ENCODE data around the gene MKRN2.

The MKRN2 gene

DNA sequence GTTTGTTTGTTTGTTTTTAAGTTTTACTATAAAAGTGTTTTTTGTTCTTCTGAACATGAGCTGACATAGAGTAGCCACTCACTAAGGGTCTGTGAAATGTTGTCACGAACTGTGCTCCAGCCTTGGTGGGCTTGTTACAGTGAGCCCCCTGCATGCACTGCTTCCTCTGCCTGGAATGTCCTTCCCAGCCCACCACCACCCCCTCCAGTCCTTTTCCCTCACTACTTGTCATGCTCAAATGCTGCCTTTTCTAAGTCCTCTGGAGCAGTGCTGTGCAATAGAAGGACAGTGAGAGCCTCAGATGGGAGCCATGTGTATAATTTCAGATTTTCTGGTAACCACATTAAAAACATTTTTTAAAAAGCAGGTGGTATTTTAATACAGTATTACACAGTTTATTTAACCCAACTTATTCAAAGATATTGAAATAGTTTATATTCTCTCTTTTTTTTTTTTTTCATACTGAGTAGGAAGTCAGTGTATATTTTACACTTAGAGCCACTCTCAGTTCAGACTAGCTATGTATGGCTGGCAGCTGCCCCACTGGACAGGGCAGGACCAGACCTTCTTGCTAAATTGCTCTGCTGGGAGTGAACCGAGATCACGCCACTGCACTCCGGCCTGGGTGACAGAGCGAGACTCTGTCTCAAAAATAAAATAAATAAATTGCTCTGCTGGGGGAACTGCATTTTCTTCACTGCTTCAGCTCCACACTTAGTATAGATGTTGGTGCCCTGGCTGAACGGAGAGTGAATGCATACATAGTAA lies 38.4 kb upstream of the MKRN2 start:
- TF ChIP-seq, protein P1, sequence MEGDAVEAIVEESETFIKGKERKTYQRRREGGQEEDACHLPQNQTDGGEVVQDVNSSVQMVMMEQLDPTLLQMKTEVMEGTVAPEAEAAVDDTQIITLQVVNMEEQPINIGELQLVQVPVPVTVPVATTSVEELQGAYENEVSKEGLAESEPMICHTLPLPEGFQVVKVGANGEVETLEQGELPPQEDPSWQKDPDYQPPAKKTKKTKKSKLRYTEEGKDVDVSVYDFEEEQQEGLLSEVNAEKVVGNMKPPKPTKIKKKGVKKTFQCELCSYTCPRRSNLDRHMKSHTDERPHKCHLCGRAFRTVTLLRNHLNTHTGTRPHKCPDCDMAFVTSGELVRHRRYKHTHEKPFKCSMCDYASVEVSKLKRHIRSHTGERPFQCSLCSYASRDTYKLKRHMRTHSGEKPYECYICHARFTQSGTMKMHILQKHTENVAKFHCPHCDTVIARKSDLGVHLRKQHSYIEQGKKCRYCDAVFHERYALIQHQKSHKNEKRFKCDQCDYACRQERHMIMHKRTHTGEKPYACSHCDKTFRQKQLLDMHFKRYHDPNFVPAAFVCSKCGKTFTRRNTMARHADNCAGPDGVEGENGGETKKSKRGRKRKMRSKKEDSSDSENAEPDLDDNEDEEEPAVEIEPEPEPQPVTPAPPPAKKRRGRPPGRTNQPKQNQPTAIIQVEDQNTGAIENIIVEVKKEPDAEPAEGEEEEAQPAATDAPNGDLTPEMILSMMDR (IDR thresholded peaks at IDR 0.05) = no peak
- no peak overlapping the region for H3K27ac ChIP-seq

DNA sequence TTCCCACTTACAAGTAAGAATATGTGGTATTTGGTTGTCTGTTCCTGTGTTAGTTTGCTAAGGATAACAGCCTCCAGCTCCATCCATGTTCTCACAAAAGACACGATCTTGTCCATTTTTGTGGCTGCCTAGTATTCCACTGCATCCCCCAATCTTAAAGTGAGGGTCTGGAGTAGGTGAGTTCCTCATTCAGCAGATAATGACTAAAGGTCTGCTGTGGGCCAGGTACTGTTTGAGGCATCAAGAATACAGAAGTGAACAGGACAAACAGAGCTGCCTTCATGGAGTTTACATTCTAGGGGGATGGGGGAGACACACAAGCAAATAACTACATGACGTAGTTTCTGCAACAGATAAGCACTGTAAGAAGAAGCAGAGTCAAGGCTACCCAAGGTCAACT lies 35.9 kb upstream of the MKRN2 start:
- H3K4me3 ChIP-seq (ENCODE audit: low read depth, low read length) = no peak overlapping the region
- H3K27ac ChIP-seq = no peak overlapping the region
- H3K27me3 ChIP-seq (ENCODE audit: control insufficient read depth, insufficient read depth, low read length) = no peaks in the 10 kb centered on the region
- H3K9me3 ChIP-seq (ENCODE audit: control insufficient read depth, low read length) = no peaks in the 10 kb centered on the region
- no peak overlapping the region for H3K4me2 ChIP-seq (ENCODE audit: low read length)
- H3K9ac ChIP-seq = no peak overlapping the region
- no peaks in the 10 kb centered on the region for H3K79me2 ChIP-seq
- no peaks in the 10 kb centered on the region for H3K36me3 ChIP-seq (ENCODE audit: control insufficient read depth, insufficient read depth, low read length)
- no peak overlapping the region for H2AFZ ChIP-seq
- TF ChIP-seq, protein P1 (IDR thresholded peaks at IDR 0.05) = no peak
- H3K4me1 ChIP-seq = no peaks in the 10 kb centered on the region

More for the DNA sequence above, 38.4 kb upstream of the MKRN2 start:
- no peak overlapping the region for H2AFZ ChIP-seq
- no peak overlapping the region for H3K4me3 ChIP-seq (ENCODE audit: low read depth, low read length)
- H3K4me2 ChIP-seq (ENCODE audit: low read length) = no peak overlapping the region
- H3K79me2 ChIP-seq = no peaks in the 10 kb centered on the region
- no peaks in the 10 kb centered on the region for H3K27me3 ChIP-seq (ENCODE audit: control insufficient read depth, insufficient read depth, low read length)
- H3K4me1 ChIP-seq = no peaks in the 10 kb centered on the region
- H3K36me3 ChIP-seq (ENCODE audit: control insufficient read depth, insufficient read depth, low read length) = no peaks in the 10 kb centered on the region
- H3K9me3 ChIP-seq (ENCODE audit: control insufficient read depth, low read length) = no peaks in the 10 kb centered on the region
- H3K9ac ChIP-seq = no peak overlapping the region

DNA sequence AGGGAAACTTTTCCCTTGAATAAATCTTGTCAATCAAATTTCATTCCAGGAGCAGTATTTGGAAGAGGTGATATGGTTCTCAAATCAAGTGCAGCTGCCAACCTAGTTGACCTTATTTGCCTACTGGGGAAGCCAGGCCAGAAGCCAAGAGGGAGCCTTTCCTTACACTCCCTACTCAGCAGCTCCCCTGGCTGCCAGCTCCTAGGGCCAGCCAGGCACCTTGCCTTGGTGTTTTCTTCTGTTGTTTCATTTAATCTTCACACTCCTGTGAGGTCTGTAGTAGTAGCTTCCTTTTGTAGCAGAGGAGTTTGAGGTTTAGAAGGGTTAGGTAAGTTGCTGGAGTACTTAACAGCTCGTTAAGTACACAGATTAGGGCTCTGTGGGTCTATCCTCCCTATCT lies 34.2 kb upstream of the MKRN2 start:
- H3K9me3 ChIP-seq (ENCODE audit: control insufficient read depth, low read length) = no peaks in the 10 kb centered on the region
- H3K27me3 ChIP-seq (ENCODE audit: control insufficient read depth, insufficient read depth, low read length) = no peaks in the 10 kb centered on the region
- H3K9ac ChIP-seq = no peak overlapping the region
- H3K79me2 ChIP-seq = no peaks in the 10 kb centered on the region
- H3K36me3 ChIP-seq (ENCODE audit: control insufficient read depth, insufficient read depth, low read length) = no peaks in the 10 kb centered on the region
- no peak overlapping the region for H3K27ac ChIP-seq
- H2AFZ ChIP-seq = no peak overlapping the region
- TF ChIP-seq, protein P1 (IDR thresholded peaks at IDR 0.05) = no peak
- H3K4me1 ChIP-seq = no peaks in the 10 kb centered on the region
- no peak overlapping the region for H3K4me2 ChIP-seq (ENCODE audit: low read length)
- H3K4me3 ChIP-seq (ENCODE audit: low read depth, low read length) = no peak overlapping the region

DNA sequence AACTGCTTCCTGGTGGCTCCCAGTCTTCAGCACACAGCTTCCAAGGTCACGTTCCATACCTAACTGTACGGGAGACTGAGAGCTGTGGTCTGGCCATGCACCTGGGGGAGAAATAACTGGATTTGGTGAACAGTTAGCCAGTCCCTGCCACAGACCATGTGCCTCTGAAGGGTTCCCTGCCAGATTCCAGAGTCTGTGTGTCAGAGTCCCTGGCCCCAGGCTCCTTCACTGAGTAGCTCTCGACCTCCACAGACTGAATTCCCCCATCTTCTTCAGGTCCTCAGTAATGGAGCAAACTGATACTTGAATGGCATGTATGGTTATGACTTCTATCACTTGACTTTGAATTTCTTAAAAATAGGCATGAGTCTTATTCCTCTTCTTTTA lies 29.1 kb upstream of the MKRN2 start:
- H3K4me3 ChIP-seq (ENCODE audit: low read depth, low read length) = no peak overlapping the region
- H3K79me2 ChIP-seq = no peaks in the 10 kb centered on the region
- no peaks in the 10 kb centered on the region for H3K36me3 ChIP-seq (ENCODE audit: control insufficient read depth, insufficient read depth, low read length)
- TF ChIP-seq, protein P1 (IDR thresholded peaks at IDR 0.05) = no peak
- H3K4me1 ChIP-seq = no peaks in the 10 kb centered on the region
- H2AFZ ChIP-seq = no peak overlapping the region
- no peak overlapping the region for H3K4me2 ChIP-seq (ENCODE audit: low read length)
- no peak overlapping the region for H3K9ac ChIP-seq
- H3K27me3 ChIP-seq (ENCODE audit: control insufficient read depth, insufficient read depth, low read length) = no peaks in the 10 kb centered on the region
- no peaks in the 10 kb centered on the region for H3K9me3 ChIP-seq (ENCODE audit: control insufficient read depth, low read length)
- H3K27ac ChIP-seq = no peak overlapping the region

DNA sequence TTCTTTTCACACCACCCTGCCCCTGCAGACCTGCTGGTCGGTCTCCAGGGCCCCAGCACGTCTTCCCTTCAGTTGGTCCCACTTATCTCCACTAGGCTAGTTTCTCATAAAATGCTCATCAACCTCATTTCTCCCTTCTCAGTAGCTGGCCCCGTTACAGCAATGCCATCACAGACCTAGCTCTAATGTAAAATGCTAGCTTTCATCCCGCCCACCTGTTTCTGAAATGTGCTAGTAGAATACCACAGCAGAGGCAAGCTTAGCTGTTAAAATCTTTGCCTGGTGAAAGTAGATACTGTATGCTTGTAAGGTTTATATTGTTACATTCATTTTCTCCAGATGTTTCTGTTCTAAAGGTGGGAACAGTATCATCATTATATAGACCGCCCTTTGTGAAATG lies 24.7 kb upstream of the MKRN2 start:
- Histone ChIP-seq H3K9ac (no peak overlapping the region), H3K27ac (no peak overlapping the region), H3K79me2 (no peaks in the 10 kb centered on the region), H2AFZ (no peak overlapping the region), H3K36me3 (ENCODE audit: control insufficient read depth, insufficient read depth, low read length) (no peaks in the 10 kb centered on the region), H3K4me1 (no peaks in the 10 kb centered on the region), H3K9me3 (ENCODE audit: control insufficient read depth, low read length) (no peaks in the 10 kb centered on the region), H3K4me3 (ENCODE audit: low read depth, low read length) (no peak overlapping the region), H3K4me2 (ENCODE audit: low read length) (no peak overlapping the region), H3K27me3 (ENCODE audit: control insufficient read depth, insufficient read depth, low read length) (no peaks in the 10 kb centered on the region)
- TF ChIP-seq, protein P1 (IDR thresholded peaks at IDR 0.05) = no peak
